Measurements from ENCODE around the gene RCAN2. TPM values are rescaled to one million over a fixed set of nuclear protein-coding genes. Genes with fewer than 3 reads are reported as not detected.

Gene RCAN2
- total and polyA plus RNA-seq, 11 donors, result 86.4 to 331 (median 311) TPM

GRCh38 chr6:46443623-46444022, 47.6 kb downstream of the RCAN2 start:
- no peak overlapping the region for H3K4me3 ChIP-seq
- peak overlapping the region in 10 of 12 donors; percentile 38 to 96 (median 86) for H3K27ac ChIP-seq
- H3K36me3 ChIP-seq, result no peaks in the 10 kb centered on the region
- no peaks in the 10 kb centered on the region for H3K27me3 ChIP-seq
- TF ChIP-seq POLR2A (IDR thresholded peaks at IDR 0.05), result no peak
- TF ChIP-seq CTCF (IDR thresholded peaks at IDR 0.05), result no peak
- H3K9me3 ChIP-seq, result peaks cover 0 to 25% (median 10%) of the 10 kb centered on the region in 12 donors
- 58 to 70% (median 69%) methylated on average over 3 of the region's 3 CpGs for WGBS, 4 donors
- DNase-seq (no peak), ATAC-seq (peak in 3 of 4 donors; percentile 42 to 52 (median 42))
- intact Hi-C loops (cut with DNase I), result no loop called here
- peaks cover 0 to 48% (median 37%) of the 10 kb centered on the region in 12 donors for H3K4me1 ChIP-seq

- intact Hi-C loops (cut with DNase I), result no loop called here
- 26 to 49% (median 39%) methylated on average over 1 of the region's 1 CpG for WGBS, 4 donors
- no peak overlapping the region for H3K4me3 ChIP-seq
- TF ChIP-seq CTCF (IDR thresholded peaks at IDR 0.05) (no peak), POLR2A (IDR thresholded peaks at IDR 0.05) (no peak)
- no peak for ATAC-seq
- no peaks in the 10 kb centered on the region for H3K36me3 ChIP-seq
- DNase-seq, result no peak
- H3K27me3 ChIP-seq, result no peaks in the 10 kb centered on the region
- H3K27ac ChIP-seq, result peak overlapping the region; percentile 5 to 96 (median 67)
- peaks cover 0 to 72% (median 45%) of the 10 kb centered on the region in 12 donors for H3K4me1 ChIP-seq
- peaks cover 0 to 8% (median 1%) of the 10 kb centered on the region in 12 donors for H3K9me3 ChIP-seq
These were observed 50.6 kb downstream of the RCAN2 start for GRCh38 chr6:46440641-46441040.

- ATAC-seq (no peak), DNase-seq (no peak)
- Histone ChIP-seq H3K27me3 (no peaks in the 10 kb centered on the region), H3K4me1 (peaks cover 0 to 71% (median 45%) of the 10 kb centered on the region in 12 donors), H3K4me3 (no peak overlapping the region), H3K36me3 (no peaks in the 10 kb centered on the region), H3K9me3 (peaks cover 0 to 3% (median 0%) of the 10 kb centered on the region in 12 donors), H3K27ac (peak overlapping the region; percentile 16 to 96 (median 85))
- TF ChIP-seq POLR2A (IDR thresholded peaks at IDR 0.05), result no peak
- TF ChIP-seq CTCF (IDR thresholded peaks at IDR 0.05), result no peak
- 7 to 20% (median 13%) methylated on average over 2 of the region's 2 CpGs for WGBS, 4 donors
- intact Hi-C loops (cut with DNase I), result no loop called here
These were observed 51.1 kb downstream of the RCAN2 start for GRCh38 chr6:46440141-46440540.

- intact Hi-C loops (cut with DNase I), result loop anchor here in 1 of 10 donors (5.0 kb wide), 1 partner anchor 69 kb away; no protein-coding TSS in a partner anchor
- peak overlapping the region; percentile 66 to 96 (median 85) for H3K27ac ChIP-seq
- H3K27me3 ChIP-seq, result no peaks in the 10 kb centered on the region
- H3K36me3 ChIP-seq, result no peaks in the 10 kb centered on the region
- 81 to 91% (median 85%) methylated on average over 4 of the region's 4 CpGs for WGBS, 4 donors
- H3K4me3 ChIP-seq, result no peak overlapping the region
- ATAC-seq (peak in 1 of 4 donors; percentile 33), DNase-seq (no peak)
- H3K9me3 ChIP-seq, result peaks cover 0 to 6% (median 0%) of the 10 kb centered on the region in 12 donors
- no peak for TF ChIP-seq POLR2A (IDR thresholded peaks at IDR 0.05)
- no peak for TF ChIP-seq CTCF (IDR thresholded peaks at IDR 0.05)
- H3K4me1 ChIP-seq, result peaks cover 0 to 68% (median 45%) of the 10 kb centered on the region in 12 donors
These were observed 53.0 kb downstream of the RCAN2 start for GRCh38 chr6:46438245-46438644.

Measured in heart left ventricle (tissue), 16 donors.